HUES6 (cell line): ENCODE data around the gene ANKMY1.

Experiments
- H3K27ac ChIP-seq: 2 replicates; pipeline ENCODE4 v1.7.0; 2013; ENCODE audit warnings: low read depth, mild to moderate bottlenecking, low read length, inconsistent platforms
- H3K27me3 ChIP-seq: 2 replicates; pipeline ENCODE4 v1.6.1; 2013; ENCODE audit warnings: low read length; ENCODE audit not compliant: control insufficient read depth, insufficient read depth
- H3K36me3 ChIP-seq: 2 replicates; pipeline ENCODE4 v1.6.1; 2013; ENCODE audit warnings: low read length; ENCODE audit not compliant: control insufficient read depth, insufficient read depth
- H3K4me1 ChIP-seq: 2 replicates; pipeline ENCODE4 v1.6.1; 2013; ENCODE audit warnings: low read length; ENCODE audit not compliant: control insufficient read depth, insufficient read depth
- H3K4me3 ChIP-seq: 2 replicates; pipeline ENCODE4 v1.5.1; 2013; ENCODE audit warnings: low read depth, low read length
- H3K9ac ChIP-seq: one replicate; pipeline ENCODE4 v1.6.1; 2013; ENCODE audit warnings: mild to moderate bottlenecking, low read length
- H3K9me3 ChIP-seq: 2 replicates; pipeline ENCODE4 v1.6.1; 2013; ENCODE audit warnings: low read depth, low read length; ENCODE audit not compliant: control insufficient read depth, insufficient read depth

The ANKMY1 gene

DNA sequence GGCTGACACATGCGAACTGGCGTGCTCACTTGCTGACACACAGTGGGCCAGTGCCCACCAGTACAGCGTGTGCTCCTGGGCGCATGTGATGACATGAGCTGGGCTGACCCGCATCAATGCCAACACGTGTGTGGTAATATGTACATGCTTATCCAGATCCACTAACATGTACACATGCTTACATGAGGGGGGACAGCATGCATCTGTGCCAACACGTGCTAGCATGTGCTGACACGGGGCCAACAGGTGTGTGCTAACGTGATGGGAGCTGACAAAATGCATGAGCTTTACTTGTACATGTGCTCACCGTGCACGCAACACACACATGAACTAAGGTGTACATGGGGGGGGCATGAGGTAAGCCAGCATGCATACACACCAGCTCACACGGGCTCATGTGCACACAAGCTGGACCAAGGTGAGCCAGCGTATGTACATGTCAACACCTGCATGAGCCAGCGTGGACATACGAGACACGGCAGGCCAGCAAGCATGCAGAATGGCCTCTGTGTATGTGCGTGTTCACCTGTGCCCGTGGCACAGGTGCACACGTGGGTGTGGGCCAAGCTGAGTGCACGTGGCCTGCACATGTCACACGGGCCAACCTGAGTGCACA lies 93.8 kb downstream of the ANKMY1 start:
- Histone ChIP-seq H3K27me3 (no peaks in the 10 kb centered on the region), H3K9ac (no peak overlapping the region), H3K4me1 (peaks cover 11% of the 10 kb centered on the region; the same call in 1 of the 2 replicates), H3K27ac (no peak overlapping the region), H3K36me3 (peaks cover 26% of the 10 kb centered on the region), H3K9me3 (no peaks in the 10 kb centered on the region), H3K4me3 (no peak overlapping the region)

DNA sequence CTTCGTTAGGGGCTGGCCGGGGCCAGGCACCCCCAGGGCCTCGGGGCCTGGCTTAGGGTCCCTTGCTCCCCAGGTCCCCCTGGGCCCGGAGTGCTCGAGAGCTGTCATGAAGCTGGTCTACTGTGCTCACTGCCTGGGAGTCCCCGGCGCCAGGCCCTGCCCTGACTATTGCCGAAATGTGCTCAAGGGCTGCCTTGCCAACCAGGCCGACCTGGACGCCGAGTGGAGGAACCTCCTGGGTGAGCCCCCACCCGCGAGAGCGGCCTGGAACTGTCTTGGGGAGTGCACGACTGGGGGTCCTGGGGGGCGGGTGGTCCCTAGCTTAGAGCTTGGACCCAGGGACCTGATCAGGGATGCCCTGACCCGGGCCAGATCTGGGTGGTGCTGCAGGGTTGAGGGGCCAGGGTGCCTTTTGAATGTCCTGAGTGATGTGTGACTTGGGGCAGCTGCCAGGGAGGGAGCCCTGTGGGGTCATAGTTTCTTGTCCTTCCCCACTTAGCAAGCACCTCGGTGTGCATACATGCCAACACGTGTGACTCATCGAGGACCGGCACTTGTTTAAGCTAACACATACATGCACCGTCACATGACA lies 94.4 kb downstream of the ANKMY1 start:
- H3K27me3 ChIP-seq: no peaks in the 10 kb centered on the region
- no peak overlapping the region for H3K4me3 ChIP-seq
- no peak overlapping the region for H3K9ac ChIP-seq
- no peaks in the 10 kb centered on the region for H3K9me3 ChIP-seq
- peaks cover 17% of the 10 kb centered on the region for H3K4me1 ChIP-seq
- no peak overlapping the region for H3K27ac ChIP-seq
- H3K36me3 ChIP-seq: peaks cover 26% of the 10 kb centered on the region

DNA sequence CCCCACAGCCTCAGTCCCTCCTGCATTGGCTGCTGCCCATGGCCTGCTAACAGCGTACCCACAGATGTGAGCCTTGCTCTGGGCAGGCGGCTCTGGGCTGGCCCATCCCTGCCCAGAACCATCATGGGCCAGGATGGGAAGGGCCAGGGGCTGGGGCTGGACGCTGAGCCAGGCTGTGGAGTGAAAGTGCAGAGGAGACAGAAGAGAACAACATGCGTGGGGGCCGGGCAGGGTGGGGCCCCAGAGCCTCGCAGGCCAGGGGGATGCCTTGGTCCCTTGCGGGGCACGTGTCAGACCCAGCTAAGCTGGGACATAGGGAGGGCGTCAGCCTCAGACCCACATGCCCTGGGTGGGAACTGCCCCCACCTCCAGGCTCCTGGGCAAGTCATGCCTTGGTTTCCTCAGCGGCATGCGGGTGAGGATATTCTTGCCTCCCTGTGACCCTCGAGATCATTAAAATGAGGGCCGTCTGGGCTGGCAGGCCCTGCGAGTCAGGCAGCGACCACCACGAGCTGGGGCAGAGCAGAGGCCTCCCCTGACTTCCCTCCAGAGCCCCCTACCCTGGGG lies 95.0 kb downstream of the ANKMY1 start:
- H3K4me3 ChIP-seq: no peak overlapping the region
- no peaks in the 10 kb centered on the region for H3K27me3 ChIP-seq
- H3K36me3 ChIP-seq: peaks cover 26% of the 10 kb centered on the region
- H3K9ac ChIP-seq: no peak overlapping the region
- peaks cover 23% of the 10 kb centered on the region for H3K4me1 ChIP-seq
- H3K9me3 ChIP-seq: no peaks in the 10 kb centered on the region
- H3K27ac ChIP-seq: no peak overlapping the region

DNA sequence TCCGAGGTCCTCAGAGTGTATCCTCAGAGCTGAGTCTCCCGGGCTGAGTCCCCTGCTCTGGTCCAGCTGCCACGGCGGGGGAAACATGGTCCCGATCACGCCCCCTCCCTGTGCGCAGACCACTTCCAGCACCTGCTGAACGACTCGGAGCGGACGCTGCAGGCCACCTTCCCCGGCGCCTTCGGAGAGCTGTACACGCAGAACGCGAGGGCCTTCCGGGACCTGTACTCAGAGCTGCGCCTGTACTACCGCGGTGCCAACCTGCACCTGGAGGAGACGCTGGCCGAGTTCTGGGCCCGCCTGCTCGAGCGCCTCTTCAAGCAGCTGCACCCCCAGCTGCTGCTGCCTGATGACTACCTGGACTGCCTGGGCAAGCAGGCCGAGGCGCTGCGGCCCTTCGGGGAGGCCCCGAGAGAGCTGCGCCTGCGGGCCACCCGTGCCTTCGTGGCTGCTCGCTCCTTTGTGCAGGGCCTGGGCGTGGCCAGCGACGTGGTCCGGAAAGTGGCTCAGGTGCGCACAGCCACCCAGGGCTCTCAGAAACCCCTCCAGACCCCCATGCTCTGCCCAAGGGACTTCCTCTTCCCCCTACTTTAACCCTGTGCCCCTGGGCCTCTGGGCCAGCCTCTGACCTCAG lies 95.6 kb downstream of the ANKMY1 start:
- Histone ChIP-seq H3K4me1 (peaks cover 29% of the 10 kb centered on the region), H3K9ac (no peak overlapping the region), H3K4me3 (no peak overlapping the region), H3K27me3 (peaks cover 2% of the 10 kb centered on the region; the same call in 1 of the 2 replicates), H3K9me3 (no peaks in the 10 kb centered on the region), H3K27ac (no peak overlapping the region), H3K36me3 (peaks cover 26% of the 10 kb centered on the region)

DNA sequence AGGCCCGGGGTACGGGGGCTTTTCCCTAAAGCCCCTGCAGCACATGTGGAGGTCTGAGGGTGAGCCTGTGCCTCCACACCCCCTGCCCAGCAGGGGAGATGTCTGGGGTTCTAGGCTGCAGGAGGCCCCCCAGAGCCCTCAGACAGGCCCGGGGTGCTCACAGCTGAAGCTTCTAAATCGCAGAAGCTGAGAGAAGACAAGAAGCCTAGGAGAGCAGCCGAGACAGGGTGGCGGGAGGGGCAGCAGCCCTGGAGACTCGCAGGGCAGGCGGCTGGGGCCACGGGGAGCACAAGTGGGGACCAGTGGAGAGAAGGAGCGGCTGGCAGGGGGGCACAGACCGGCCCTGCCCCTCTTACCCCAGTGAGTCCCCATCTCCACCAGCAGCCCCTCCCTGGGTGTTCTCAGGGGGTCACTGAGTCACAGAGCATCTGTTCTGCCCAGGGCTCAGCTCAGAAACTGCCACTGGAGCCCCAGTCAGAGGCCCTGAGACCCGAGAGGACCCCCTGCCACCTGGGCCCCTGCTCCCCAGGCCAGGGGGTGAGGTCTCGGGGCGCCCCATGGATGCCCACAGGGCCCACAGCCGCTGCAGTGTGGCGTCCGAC lies 96.2 kb downstream of the ANKMY1 start:
- peaks cover 35% of the 10 kb centered on the region for H3K4me1 ChIP-seq
- H3K27ac ChIP-seq: no peak overlapping the region
- H3K4me3 ChIP-seq: no peak overlapping the region
- peaks cover 26% of the 10 kb centered on the region for H3K36me3 ChIP-seq
- H3K9ac ChIP-seq: no peak overlapping the region
- H3K27me3 ChIP-seq: peaks cover 8% of the 10 kb centered on the region
- no peaks in the 10 kb centered on the region for H3K9me3 ChIP-seq

DNA sequence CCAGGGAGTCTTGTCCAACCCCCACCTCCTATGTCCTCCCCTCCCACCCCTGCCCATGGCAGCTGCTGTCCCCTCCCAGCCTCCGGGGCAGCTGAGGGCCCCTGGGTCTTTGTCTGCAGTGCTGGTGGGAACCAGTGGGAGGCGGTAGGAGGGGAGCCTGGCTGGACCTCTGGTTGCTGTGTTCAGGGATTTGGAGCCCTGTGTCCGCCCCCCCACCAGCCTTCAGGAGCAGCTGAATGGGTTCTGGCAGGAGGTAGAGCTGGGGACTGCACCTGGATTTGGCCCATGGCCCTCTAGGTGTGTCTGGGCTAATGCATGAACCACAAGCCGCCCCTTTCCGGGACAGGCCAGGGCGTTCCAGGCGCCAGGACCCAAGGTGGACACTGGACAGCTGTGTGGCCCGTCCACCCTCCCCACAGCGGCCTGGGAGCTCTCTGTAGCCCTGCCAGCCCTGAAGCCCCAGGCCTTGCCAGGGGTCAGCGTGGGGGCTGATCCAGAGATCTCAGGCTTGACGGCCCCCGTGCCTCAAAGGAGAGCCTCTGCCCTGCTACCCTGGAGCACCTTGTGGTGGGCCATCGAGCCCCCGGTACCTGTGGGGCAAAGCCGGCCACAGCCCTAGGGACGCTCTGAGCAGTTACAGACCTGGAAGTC lies 96.9 kb downstream of the ANKMY1 start:
- H3K9me3 ChIP-seq: no peaks in the 10 kb centered on the region
- H3K4me1 ChIP-seq: peaks cover 41% of the 10 kb centered on the region
- H3K4me3 ChIP-seq: no peak overlapping the region
- no peak overlapping the region for H3K27ac ChIP-seq
- no peak overlapping the region for H3K9ac ChIP-seq
- peaks cover 23% of the 10 kb centered on the region for H3K36me3 ChIP-seq
- peaks cover 15% of the 10 kb centered on the region for H3K27me3 ChIP-seq

DNA sequence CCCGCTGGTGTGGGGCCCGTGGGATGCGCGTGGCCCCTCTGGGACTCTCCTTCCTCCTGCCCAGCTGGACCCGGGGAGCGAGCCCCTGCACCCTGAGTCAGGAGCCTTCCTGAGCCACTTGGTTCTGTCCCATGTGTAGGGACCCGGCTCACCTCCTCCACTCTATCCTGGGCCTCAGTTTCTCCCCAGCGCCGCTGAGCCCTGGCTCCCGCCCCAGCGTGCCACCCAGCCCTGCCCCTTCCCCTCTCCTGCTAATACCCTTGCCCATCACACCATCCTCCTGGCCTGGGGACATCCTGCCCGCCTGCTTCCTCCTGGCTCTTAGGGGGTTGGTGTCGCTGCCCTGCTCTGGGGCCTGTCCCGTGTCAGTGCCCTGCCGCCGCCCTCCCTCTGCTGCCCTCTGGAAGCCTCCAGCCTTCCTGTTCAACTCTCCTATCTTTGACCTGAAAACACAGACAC lies 97.5 kb downstream of the ANKMY1 start:
- Histone ChIP-seq H3K9ac (no peak overlapping the region), H3K4me1 (peaks cover 44% of the 10 kb centered on the region), H3K36me3 (peaks cover 17% of the 10 kb centered on the region), H3K4me3 (no peak overlapping the region), H3K27ac (no peak overlapping the region), H3K9me3 (no peaks in the 10 kb centered on the region), H3K27me3 (peaks cover 21% of the 10 kb centered on the region)

DNA sequence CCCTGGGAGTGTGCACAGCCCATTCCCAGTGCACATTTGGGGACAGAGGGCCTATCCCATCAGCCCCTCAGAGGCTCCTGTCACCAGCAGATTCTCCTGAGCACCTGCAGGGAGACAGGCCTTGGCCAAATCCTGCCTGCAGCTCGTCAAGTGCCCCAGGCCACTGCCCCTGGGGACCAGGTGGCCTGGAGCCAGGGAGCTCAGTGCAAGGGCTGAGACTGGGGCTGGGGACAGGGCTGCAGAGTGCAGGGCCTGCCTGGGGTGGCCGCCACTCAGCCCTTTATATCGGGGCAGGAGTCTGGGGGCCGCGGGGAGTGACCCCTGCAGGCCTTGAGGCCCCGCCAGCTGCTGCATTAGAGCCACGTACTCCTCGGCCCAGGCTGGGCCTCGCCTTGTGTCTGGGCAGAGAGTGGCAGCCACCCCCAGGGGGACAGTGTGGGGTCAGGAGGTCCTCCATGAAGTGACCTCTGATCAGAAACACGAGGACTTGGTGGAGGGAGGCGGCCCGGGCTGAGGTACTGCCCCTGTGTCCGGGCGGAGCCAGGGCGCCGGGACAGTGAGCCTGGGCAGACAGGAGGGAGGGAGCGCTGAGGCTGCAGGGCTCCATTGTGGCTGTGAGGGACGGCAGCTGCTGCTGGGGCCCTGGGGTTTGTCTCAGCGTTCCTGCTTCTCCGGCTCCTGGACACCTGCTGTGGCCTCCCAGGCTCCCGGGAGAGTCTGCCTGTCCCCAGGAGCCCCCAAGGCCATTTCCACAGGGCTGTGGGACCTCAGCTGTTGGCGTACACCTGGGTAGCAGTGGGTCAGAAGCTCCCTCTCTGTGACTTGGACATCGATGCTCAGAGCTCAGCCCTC lies 98.2 kb downstream of the ANKMY1 start:
- Histone ChIP-seq H3K27ac (no peak overlapping the region), H3K4me3 (no peak overlapping the region), H3K27me3 (peaks cover 28% of the 10 kb centered on the region), H3K9me3 (no peaks in the 10 kb centered on the region), H3K36me3 (peaks cover 11% of the 10 kb centered on the region), H3K9ac (no peak overlapping the region), H3K4me1 (peaks cover 50% of the 10 kb centered on the region)

DNA sequence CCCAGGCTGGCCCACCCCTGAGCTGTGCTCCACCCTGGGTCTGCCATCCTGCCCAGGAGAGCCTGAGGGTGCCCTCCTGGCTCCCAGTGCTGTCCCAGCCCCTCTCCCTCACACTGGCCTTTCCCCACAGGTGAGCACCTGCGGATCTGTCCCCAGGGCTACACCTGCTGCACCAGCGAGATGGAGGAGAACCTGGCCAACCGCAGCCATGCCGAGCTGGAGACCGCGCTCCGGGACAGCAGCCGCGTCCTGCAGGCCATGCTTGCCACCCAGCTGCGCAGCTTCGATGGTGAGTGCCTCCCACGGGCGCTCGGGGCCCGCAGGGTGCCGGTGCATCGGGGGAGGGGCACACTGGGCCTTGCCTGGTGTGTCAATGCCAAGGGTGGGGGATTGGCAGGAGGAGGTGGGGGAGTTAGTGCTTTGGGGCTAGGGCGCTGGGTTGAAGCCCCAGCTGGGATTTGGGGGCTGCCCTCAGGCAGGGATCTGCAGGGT lies 98.8 kb downstream of the ANKMY1 start:
- peaks cover 35% of the 10 kb centered on the region for H3K27me3 ChIP-seq
- H3K27ac ChIP-seq: no peak overlapping the region
- no peaks in the 10 kb centered on the region for H3K9me3 ChIP-seq
- H3K4me1 ChIP-seq: peaks cover 56% of the 10 kb centered on the region
- no peak overlapping the region for H3K9ac ChIP-seq
- H3K4me3 ChIP-seq: no peak overlapping the region
- H3K36me3 ChIP-seq: peaks cover 4% of the 10 kb centered on the region
